NCI-H1436 treated with DMSO at 0.1 percent for 48 hours (cell line): ENCODE results near the gene ZBTB25.

ENCODE experiments used
- DNase-seq: peaks from one replicate; lab custom pipeline; 2025; lab: John Stamatoyannopoulos, UW

Gene ZBTB25

DNA sequence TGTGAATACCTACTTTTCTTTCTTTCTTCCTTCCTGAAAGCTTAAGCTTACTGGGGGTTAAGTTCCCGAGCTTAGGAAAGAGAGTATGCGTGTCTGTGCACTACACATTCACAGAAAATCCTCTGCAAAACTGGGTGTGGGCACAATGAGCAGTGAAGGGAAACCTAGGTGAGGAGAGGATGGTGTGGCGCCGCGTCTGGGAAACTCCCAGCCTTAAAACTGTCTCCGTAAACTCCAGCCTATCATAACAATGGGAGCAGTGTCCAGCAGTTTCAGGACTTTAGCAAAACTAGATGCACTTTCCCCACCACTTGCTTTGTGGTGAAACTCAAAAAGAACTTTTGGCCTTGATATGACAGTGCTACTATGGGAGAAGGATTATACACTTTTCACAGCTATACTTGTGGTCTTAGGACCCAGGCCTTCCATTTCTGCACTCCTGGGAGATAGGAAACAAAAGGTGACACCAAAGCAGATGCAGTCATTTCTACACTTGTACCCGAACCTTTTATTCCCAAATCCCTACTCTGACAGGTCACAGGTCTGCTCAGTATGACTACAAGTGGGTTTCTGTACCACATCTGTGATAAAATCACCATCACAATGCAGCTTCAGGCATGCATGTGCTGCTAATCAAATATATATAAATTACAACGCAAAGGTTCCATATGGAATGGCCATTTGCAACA lies 27.9 kb downstream of the ZBTB25 start:
- no peak for DNase-seq

DNA sequence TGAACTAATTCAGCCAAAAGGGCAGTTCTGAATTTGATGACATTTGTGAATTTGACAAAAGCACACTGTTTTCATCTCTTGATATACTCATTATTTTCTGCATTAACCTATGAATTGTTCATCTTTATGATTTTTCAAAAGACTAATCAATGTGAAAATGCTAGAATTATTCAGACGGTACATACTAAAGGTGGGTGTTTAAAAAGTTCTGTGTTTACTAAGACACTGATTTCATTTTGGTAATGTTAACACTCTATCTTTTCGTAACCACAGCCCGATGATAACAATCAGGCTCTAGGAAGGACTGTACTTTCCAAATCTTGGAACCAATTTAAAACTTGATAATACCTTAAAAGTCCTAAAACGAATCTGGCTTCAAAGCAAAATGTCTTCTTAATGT lies 28.9 kb downstream of the ZBTB25 start:
- DNase-seq: no peak

DNA sequence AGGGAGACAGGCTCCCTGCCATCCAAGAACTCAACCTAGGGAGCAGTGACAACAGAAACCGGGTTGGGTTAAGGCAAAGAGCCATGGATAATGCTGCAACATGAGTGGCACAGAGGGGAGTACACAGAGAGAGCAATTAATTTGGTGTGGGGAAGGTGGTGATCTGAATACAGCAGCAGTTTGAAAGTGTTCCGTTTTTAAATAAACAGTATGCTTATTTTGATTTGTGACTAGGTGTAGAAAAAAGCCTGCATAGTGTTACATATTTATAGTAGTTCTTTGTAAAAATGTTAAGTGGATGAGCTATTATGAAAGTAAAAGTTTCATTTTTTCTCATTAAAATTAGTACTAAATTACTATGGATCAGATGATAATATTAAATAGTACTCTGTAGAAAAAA lies 29.6 kb downstream of the ZBTB25 start:
- no peak for DNase-seq

DNA sequence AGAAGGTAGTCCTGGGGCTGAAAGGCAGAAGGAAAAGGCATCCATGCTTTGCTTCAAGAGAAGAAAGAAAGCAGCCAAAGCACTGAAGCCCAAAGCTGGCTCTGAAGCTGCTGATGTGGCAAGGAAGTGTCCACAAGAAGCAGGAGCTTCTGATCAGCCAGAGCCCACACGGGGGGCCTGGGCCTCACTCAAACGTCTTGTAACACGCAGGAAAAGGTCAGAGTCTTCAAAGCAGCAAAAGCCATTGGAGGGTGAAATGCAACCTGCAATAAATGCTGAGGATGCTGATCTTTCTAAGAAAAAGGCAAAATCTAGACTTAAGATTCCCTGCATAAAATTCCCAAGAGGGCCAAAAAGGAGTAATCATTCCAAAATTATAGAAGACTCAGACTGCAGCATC lies 35.2 kb downstream of the ZBTB25 start:
- DNase-seq: no peak

DNA sequence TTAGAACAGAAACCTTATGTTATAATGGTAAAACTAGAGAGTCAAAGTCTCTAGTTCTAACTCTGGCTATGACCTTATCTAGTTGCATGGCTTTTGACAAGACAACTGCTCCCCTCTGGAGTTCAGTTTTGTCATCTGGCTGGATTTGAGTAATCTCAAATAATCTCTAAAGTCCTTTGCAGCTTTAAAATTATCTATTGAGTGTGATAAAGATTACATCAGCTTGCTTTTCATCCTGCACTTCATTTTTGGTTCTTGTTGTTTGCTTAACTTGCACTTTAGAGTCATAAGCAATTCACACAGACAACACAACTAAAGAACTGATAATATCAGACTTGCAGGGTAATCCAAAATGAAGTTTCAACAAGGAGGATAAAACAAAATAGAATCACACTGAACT lies 36.1 kb downstream of the ZBTB25 start:
- no peak for DNase-seq

DNA sequence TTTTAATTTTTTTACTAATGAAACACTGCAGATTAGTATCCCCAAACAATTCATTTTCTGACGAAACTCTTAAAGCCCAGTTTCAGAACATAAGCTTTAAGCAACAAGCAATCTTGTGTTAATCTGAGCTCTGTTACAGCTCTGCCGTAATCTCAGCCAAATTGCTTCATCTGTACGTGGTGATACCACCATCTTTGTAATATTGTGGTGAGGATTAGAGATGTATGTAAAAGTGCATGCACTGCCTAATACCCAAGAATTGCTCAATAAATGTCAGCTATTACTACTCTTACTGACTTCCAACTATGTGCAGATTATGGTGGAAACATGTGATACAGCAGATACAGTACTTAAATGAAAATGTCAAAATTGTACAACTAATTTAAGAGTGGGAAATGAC lies 36.5 kb downstream of the ZBTB25 start:
- no peak for DNase-seq

DNA sequence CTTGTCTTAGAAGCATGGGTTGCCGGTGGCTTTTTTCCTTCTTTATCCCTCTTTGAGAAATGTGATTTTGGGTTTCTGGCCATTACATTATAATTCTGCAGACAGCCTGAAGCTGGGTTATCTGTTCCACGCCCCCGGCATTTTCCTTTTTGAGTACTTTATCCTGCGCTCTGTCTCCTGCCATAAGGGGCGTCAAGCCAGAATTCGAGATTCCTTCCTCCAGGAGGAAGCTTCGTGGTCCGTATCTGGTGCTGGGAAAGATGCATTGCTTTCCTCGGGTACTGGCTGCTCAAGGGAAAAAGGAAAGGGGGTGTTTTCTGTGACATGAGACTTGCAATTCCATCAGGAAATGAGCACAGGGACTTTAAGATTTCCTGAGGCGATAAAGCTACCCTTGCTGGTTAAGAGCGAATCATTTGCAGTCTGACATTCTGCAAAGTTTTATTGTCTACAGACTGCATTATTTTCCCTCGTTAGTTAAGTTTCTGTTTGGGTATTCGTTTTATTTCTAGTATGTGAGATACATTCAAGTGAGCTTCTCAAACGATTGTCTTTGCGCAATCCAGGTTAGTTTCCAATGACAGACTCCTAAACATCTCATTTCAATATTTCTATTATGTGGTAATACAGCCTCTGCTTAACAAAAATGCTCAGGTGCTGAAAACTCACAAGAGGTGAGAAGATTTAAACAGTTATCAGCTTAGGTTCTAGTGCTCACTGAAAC lies 37.6 kb downstream of the ZBTB25 start:
- DNase-seq: no peak

DNA sequence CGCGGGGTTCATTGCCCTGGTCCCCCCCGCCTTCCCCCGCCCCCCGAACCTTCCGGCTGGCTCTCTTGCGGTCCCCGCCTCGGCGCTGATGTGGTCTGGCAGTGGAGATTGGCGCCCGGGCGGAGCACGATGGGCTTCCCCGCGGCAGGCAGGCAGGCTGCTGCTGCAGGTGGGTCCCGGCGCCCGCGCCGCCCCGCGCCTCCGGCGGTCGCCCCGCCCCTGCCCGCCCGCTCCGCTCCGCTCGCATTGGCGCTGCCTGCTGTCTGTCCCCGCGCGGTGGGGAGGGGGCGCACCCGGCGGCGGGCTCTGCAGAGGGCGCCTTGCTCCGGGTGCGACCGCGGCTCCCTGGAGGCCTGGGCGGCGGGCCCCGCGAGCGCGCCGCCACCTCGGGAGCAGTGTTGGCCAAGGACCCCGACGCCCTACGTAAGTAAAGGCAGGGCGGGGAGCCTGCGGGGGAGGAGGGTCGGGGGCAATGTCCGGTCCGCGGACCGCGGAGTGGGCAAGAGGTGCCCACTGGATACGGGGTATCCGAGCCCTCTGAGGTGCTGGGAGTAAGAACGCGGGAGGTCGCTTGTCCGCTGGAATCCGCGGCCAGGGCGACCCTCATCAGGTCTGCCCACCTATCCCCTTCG lies 38.3 kb downstream of the ZBTB25 start, which contains the start of gene AKAP5:
Gene AKAP5, plus strand, starts transcription at position 309 of the 632 bp plus-strand sequence. CDS start 2,896 bp downstream, outside the sequence.
- peak; percentile 20 for DNase-seq

DNA sequence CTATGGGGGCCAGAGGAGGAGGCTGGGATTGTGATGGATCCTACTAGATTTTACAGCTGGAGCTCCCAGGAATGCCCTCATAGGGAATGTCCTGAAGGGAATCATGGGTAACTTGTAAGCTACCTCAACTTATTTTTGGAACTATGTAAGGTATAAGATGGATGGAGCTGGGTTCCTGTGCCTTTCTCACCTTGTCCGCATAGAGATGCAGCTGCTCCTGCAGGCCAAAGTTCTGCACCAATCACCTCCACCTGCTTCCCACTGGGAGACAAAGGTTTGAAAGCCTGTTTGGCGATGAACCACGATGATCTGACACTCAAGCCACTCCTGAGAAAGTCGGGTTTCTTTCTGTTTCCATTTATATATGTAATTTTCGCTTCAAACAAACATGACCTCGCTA lies 39.0 kb downstream of the ZBTB25 start:
- DNase-seq: no peak

DNA sequence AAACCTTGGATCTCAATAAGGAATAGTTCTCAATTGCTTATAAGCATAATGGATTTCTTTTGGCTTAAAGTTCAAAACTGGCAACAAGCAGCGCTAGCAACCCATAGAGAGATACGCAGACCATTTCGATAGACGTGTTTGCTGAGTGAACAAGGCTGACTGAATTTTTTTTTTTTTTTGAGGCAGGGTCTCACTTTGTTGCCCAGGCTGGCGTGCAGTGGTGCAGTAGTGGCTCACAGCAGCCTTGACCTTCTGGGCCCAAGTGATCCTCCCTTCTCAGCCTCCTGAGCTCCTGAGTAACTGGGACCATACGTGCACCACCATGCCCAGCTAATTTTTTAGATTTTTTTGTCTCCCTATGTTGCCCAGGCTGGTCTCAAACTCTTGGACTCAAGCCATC lies 39.8 kb downstream of the ZBTB25 start:
- DNase-seq: no peak

DNA sequence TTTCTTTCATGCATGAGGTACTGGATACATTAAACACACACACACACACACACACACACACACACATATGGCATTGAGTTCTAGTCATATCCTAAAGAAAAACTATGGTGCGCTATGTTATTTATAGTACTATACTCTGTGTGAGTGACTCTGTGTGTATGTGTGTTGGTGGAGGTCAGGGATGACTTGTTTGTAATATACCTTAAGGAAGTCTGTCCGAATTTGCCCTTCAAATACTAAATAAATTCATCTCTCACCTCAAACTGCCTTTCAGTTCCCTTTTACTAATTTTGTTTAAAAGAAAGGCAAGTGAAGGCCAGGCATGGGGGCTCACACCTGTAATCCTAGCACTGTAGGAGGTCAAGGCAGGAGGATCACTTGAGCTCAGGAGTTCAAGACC lies 40.4 kb downstream of the ZBTB25 start:
- DNase-seq: no peak

DNA sequence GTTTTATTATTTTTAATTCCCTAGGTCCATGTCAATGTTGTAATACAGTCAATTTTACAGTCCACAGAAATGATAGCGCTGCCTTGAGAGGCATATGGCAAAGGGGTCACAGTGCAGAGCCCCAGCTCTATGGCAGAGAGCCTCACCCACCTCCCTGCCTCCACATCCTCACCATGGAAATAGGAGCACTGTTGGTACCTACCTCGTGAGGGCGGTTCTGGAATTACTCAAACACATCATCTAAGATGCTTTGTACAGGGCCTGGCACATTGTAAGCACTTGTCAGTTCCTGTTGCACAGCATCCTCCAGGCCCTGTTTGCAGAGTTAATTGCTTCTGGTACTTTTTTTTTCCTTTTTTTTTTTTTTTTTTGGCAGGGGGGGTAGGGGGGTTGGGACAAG lies 42.4 kb downstream of the ZBTB25 start:
- DNase-seq: no peak

DNA sequence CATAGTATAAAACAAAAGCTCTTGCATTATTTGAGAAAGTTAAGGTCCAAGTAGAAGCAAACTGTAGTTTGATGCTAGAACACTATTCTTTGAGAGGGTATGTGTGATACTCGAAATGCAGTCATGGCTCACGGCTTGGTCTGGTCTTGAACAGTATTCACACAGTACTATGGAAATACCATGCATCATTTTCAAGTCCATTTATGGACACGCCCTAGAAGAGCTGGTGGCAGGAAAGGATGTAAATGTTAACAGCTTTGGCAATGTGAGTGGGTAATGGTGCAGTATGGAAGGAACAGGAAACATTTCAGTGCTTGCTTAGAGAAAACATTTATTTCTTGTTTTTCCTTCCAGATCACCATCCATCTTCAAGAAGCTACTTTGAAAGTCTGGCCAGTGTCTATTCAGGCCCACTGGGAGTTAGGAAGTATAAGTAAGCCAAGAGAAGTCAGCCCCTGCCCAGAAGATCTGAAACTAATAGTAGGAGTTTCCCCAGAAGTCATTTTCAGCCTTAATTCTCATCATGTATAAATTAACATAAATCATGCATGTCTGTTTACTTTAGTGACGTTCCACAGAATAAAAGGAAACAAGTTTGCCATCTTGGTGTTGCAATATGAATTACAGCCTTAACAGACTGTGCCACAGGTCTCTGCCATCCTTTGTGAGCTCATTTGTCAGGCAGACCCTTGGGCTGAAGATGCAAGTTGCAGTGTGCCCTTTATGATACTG lies 44.1 kb downstream of the ZBTB25 start:
- no peak for DNase-seq

DNA sequence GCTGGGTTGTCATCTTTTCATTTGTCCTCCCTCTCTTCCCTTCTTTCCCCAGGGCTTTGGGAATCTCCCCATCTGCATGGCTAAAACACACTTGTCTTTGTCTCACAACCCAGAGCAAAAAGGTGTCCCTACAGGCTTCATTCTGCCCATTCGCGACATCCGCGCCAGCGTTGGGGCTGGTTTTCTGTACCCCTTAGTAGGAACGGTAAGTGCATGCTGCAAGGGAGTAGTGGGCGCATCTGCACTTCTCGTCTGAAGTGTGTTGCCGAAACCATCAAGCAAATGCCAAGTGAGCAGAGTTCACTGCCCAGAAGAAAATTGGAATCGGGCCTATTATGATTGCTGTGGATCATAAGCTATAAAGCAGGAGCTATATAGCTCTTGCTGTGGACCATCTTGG lies 49.0 kb downstream of the ZBTB25 start:
- DNase-seq: no peak

DNA sequence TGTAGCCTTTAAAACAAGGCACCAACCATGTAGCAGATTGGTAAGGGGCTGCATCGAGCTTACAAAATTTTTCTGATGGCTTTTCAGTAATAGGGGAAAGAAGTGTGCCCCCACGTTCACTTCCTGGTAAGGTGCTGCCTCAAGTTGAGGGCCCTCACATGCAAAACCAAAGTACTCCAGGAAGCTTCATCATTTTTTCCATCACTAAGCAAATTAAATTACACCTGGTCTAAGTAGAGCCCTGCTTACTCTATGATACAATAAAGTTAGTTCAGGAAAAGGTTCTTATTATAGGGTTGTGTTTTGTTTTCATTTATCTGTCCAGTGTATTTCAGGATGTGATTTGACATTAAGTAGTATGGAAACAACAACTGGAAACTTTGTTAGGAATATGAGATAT lies 53.4 kb downstream of the ZBTB25 start:
- DNase-seq: no peak

DNA sequence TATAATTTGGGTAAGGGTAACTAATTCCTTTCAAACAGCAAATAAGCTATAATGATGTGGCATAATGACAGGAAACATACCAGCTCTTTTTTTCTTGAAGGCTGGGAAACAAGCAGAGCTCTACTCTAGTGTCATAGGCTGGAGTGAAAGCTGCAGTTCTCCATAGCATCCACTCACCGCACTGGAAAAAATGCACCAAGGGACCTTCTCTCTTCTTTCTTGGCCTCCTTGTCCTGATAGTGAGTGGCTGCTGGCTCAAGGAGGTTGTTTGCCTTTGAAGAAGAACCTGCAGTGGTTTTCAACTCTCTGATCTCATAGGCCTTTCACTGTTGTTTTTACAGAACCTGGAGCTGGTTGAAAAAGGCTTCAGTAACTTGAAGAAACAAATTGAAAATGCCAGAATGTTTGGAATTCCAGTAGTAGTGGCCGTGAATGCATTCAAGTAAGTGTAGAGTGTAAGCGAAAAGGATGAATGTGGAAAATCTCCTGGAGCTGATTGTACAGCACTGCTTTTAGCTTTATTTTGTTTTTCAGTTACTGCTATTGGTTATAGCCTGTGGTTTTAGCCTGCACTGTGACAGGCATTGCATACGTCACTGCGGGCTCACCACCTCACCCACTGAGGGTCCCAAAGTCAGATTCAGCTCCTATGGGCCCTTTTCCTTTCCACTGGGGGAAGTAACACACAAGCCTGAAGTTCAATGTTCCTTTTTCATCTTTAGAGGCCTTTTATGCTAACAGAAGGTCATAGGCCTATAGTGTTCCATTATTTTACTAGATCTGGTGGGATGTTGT lies 55.6 kb downstream of the ZBTB25 start:
- DNase-seq: no peak

DNA sequence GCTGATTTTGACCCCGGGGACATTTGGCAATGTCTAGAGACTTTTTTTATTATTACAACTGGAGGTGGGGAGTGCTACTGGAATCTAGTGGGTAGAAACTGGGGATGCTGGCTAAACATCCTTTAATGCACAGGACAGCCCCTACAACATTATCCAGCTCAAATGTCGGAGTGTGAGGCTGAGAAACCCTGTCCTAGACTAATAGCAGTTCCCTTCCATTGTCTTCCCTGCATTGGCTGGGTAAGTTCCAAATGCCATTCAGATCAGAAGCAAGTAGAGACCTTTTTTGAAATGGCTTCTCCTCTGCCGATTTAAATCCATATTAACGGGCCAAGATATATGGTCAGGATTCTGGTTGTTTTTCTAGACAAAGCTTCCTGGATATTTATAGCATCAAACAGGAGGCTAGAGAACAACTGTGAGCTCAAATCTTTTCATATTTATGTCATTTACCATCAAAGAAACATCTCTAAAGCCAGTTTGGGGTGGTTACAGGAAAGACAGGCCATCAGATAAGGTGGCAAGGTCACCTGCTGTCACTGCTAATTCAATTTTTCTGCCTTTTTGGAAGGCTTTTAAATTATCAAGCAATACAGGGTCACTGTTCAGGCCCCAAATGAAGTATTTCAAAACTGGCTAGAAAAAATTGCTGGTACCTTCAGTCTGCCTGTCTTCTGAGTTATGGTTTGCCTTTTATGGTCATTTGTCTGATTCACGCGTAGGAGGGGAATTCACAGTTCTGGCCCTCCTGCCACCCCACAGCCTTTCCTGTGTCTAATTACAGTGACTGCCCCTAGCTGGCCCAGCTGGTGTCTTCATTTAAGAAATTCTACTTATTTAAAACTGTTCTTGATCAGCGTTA lies 58.4 kb downstream of the ZBTB25 start:
- no peak for DNase-seq

DNA sequence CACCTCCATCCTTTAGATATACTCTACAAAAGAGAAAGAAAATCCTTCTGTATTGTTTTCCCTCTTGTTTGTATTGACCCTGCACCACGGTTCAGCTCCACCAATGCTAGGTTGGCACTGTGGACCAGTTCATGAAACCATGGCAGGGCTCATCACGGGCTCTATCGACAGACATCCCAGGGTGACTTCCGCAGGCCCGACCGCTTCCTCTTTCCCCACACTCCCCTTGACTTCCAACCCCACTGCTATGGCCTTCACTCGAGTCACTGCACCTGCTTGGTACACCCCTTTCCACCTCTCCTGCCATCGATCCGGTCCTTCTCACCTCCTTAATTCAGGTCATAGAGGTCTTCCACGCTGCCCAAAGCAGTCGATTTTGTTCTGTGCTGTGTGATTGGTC lies 59.5 kb downstream of the ZBTB25 start:
- DNase-seq: no peak

DNA sequence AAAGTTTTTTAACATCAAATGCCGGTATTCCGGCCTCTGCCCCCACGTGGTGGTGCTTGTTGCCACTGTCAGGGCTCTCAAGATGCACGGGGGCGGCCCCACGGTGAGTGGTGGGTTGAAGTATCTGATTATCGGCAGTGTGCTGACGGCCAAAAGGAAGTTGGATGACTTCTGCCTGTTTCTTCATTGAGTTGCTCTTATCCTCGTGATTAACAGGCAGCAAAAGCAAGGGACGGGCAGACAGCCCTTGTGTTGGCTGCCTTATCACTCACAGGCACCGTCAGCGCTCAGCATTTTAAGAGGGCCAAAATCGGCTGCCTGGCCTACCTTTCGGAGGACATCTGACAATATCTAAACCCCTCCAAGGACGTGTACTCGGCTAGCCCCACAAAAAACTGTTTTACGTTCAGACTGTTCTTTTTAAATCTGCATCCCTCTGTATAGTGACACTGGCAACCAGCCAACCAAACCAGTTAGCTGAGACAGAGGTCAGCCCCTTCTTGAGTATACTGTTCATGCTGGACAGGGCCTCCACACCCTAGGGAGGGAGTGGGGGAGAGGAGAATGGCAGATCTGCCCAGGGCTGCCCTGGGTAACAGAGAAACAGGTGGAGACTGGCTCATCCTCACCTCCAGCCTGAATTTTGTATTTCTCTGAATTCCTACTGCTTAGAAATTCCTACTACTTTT lies 61.2 kb downstream of the ZBTB25 start:
- DNase-seq: no peak

DNA sequence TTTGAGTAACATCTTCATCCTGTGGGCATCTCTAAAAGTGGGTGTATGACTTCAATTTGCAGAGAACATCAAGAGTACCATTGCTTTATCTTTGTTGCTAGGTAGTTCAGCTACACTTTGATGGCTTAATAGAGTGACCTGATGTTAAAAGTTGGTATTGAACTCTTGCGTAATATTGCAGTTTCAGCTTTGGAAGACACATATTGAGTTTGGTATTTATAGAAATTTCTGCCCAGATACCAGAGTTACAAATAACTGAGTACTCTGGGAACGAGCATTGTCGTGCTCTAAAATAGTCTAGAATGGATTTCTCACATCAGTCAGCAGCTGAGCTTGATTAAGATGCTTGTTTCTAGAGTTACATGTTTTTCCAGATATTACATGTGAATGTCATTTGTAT lies 63.1 kb downstream of the ZBTB25 start:
- DNase-seq: no peak
